SU-DHL-6 (cell line): ENCODE data around the gene STAG2.

Experiments
- CTCF ChIP-seq: fragments of 200-600 bp; sonication (generic); IDR thresholded peaks from one replicate; pipeline ENCODE4 v1.5.1; 2017; ENCODE audit warnings: antibody characterized with exemption, mild to moderate bottlenecking, low read length, moderate library complexity; ENCODE audit not compliant: insufficient read depth, poor library complexity, severe bottlenecking
- EZH2phosphoT487 ChIP-seq: fragments of 200-600 bp; sonication (generic), shearing (Covaris generic); conservative IDR thresholded peaks from 2 replicates; pipeline ENCODE4 v1.6.1; 2018; ENCODE audit warnings: mild to moderate bottlenecking, antibody characterized with exemption, low read length, moderate library complexity, mixed read lengths

- TF ChIP-seq CTCF (no peak), EZH2phosphoT487 (no peak)
These were observed 27.1 kb downstream of the STAG2 start for GRCh38 chrX:123988423-123989111.
